Measurements from ENCODE around the gene LCK. TPM values are rescaled to one million over a fixed set of nuclear protein-coding genes. Genes with fewer than 3 reads are reported as not detected.
"Not testable (repeated sequence)": the region's sequence is repeated elsewhere in the genome, so short reads cannot be mapped to it uniquely, and the experiment has no call there.

LCK gene
- total RNA-seq, 1 experiment from 2014 or later, result not detected

DNA sequence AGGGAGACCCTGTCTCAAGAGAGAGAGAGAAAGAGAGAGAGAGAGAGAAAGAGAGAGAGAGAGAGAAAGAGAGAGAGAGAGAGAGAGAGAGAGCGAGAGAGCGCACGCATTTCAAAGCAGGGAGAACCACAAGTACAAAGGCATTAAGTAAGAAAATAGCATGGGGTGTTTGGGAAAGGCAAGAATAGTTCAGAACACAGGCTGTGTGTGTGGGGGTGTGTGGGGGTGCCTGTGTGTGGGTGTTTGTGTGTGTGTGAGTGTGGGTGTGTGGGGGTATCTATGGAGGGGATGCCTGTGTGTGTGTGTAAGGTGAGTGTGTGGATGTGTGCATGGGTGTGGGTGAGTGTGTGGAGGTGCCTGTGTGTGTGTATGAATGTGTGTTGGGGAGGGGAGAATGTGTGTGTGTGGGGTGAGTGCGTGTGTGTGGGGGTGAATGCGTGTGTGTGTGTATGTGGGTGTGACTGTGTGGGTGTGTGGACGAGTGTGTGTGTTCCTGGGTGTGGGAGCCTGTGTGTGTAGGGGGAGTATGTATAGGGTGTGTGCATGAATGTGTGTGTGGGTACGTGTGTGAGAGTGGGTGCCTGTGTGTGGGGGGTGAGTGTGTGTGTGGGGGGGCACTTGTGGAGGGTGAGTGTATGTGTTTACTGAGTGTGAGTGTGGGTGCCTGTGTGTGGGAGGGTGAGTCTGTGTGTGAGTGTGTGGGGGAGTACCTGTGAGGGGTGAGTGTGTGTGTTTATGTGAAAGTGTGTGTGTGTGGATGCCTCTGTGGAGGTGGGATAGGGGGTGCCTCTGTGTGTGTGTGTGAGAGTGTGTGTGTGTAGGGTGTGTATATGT is 21.7 kb downstream of the LCK start:
- no peak for DNase-seq (ENCODE audit: extremely low read depth, low read depth)

DNA sequence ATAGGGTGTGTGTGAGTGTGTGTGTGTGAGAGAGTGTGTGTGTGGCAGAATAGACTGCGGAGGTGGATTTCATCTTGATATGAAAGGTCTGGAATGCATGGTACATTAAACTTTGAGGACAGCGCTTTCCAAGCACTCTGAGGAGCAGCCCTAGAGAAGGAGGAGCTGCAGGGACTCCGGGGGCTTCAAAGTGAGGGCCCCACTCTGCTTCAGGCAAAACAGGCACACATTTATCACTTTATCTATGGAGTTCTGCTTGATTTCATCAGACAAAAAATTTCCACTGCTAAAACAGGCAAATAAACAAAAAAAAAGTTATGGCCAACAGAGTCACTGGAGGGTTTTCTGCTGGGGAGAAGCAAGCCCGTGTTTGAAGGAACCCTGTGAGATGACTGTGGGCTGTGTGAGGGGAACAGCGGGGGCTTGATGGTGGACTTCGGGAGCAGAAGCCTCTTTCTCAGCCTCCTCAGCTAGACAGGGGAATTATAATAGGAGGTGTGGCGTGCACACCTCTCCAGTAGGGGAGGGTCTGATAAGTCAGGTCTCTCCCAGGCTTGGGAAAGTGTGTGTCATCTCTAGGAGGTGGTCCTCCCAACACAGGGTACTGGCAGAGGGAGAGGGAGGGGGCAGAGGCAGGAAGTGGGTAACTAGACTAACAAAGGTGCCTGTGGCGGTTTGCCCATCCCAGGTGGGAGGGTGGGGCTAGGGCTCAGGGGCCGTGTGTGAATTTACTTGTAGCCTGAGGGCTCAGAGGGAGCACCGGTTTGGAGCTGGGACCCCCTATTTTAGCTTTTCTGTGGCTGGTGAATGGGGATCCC is 22.5 kb downstream of the LCK start:
- DNase-seq (ENCODE audit: extremely low read depth, low read depth), result no peak

DNA sequence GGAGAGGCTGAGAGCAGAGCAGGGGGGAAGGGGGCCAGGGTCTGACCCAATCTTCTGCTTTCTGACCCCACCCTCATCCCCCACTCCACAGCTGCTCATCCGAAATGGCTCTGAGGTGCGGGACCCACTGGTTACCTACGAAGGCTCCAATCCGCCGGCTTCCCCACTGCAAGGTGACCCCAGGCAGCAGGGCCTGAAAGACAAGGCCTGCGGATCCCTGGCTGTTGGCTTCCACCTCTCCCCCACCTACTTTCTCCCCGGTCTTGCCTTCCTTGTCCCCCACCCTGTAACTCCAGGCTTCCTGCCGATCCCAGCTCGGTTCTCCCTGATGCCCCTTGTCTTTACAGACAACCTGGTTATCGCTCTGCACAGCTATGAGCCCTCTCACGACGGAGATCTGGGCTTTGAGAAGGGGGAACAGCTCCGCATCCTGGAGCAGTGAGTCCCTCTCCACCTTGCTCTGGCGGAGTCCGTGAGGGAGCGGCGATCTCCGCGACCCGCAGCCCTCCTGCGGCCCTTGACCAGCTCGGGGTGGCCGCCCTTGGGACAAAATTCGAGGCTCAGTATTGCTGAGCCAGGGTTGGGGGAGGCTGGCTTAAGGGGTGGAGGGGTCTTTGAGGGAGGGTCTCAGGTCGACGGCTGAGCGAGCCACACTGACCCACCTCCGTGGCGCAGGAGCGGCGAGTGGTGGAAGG is 23.7 kb downstream of the LCK start:
- DNase-seq (ENCODE audit: extremely low read depth, low read depth), result no peak

- no peak for DNase-seq (ENCODE audit: extremely low read depth, low read depth)
These were observed 24.4 kb downstream of the LCK start for GRCh38 chr1:32275424-32275823.

DNA sequence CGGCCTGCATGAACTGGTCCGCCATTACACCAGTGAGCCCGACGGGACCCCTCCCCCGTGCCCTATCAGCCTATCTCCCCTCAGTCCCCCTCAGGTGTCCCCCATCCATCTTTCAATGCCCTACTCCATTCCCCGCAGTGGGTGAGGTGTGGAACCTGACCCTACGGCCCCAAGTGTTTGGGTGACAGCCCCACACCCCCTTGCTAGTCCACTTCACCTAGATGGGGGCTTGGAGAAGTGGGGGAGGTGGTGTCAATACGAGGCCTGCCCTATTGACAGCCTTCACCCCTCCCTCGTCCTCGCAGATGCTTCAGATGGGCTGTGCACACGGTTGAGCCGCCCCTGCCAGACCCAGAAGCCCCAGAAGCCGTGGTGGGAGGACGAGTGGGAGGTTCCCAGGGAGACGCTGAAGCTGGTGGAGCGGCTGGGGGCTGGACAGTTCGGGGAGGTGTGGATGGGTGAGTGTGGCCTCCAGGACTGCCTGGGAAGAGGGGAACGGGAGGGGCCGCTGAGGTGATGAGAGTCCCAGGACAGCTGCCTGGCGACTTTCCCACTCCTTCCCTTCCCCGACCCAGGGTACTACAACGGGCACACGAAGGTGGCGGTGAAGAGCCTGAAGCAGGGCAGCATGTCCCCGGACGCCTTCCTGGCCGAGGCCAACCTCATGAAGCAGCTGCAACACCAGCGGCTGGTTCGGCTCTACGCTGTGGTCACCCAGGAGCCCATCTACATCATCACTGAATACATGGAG is 25.1 kb downstream of the LCK start:
- DNase-seq (ENCODE audit: extremely low read depth, low read depth), result no peak

DNA sequence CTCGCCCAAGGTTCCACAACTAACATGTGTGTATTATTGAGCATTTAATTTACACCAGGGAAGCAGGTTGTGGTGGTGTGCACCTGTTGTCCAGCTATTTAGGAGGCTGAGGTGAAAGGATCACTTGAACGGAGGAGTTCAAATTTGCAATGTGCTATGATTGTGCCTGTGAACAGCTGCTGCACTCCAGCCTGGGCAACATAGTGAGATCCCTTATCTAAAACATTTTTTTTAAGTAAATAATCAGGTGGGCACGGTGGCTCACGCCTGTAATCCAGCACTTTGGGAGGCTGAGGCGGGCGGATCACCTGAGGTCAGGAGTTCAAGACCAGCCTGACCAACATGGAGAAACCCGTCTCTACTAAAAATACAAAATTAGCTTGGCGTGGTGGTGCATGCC is 33.7 kb downstream of the LCK start:
- DNase-seq (ENCODE audit: extremely low read depth, low read depth), result not testable (repeated sequence)

- no peak for DNase-seq (ENCODE audit: extremely low read depth, low read depth)
These were observed 34.6 kb downstream of the LCK start for GRCh38 chr1:32285658-32286057.

DNA sequence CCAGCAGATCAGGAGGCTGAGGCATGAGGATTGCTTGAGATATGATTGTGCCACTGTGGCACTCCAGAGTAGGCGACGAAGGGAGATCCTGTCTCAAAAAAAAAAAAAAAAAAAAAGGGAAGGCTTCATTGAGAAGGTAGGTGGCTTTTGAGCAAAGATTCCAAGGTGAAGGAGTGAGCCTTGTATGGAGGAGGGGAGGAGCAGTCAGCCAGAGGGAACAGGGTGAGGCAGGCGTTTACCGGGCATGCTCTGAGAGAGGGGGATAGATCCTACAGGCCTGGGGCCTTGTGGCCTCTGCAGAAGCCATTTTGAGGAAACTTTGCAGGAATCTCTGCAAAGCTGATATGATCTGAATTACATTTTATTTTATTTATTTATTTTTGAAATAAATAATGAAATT is 35.7 kb downstream of the LCK start:
- no peak for DNase-seq (ENCODE audit: extremely low read depth, low read depth)

DNA sequence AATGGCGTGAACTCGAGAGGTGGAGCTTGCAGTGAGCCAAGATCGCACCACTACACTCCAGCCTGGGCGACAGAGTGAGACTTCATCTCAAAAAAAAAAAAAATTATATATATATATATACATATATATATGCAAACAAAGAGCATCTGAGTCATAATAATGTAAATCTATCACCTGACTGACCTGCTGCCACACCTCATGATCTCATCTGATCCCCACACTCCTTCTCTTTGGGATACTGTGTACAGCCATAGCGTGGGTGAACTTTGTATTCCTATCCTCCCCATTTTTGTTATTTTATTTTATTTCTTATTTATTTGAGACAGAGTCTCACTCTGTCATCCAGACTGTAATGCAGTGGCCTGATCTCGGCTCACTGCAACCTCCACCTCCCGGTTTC is 38.2 kb downstream of the LCK start:
- DNase-seq (ENCODE audit: extremely low read depth, low read depth), result no peak

GRCh38 chr1:32291145-32291707 is 40.2 kb downstream of the LCK start:
- DNase-seq (ENCODE audit: extremely low read depth, low read depth), result no peak

DNA sequence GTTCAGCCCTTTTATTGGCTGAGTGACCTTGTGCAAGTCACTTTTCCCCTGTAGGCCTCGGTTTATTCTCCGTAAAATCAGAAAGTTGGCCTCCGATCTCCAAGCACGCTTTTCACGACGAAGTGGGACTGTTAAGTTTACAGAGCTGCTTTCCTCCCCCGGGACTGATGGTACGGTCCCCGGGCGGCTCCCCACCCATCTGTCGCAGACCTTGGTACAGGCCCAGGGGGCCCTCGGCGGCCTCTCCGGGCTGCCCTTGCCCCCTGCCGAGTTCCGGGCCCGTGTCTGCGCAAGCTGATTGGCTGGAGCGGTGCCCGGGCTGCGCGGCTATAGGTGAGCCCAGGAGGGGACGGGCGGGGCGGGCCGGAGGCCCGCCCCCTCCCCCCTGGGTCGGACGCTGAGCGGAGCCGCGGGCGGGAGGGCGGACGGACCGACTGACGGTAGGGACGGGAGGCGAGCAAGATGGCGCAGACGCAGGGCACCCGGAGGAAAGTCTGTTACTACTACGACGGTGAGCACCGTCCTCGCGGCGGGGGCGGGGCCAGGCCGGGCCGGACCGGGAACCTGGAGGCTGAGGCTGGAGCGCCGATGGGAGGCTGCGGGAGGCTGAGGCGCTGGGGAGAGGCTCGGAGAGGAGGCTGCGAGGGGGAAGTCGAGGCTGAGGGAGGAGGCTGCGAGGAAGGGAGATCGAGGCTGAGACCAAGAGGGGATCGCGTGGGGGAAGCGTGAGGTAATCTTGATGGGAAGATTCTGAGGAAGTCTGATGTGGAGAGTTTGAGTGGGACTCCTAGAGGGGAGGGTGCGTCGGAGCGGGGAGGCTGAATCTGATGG is 40.9 kb downstream of the LCK start, which contains the start of gene HDAC1:
Gene HDAC1 (plus strand): TSS at position 376 of the 831 bp plus-strand sequence. CDS start 87 bp downstream, at position 463.
- DNase-seq (ENCODE audit: extremely low read depth, low read depth), result peak; percentile 92

DNA sequence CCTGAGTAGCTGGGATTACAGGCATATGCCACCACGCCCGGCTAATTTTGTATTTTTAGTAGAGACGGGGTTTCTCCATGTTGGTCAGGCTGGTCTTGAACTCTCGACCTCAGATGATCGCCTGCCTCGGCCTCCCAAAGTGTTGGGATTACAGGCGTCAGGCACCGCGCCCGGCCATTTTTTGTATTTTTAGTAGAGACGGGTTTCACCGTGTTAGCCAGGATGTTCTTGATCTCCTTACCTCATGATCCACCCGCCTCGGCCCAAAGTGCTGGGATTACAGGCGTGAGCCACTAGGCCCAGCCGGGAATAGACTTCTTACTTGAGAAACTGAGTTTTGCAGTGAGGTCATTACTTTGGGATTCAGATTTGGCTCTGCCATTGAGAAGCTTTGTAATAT is 47.1 kb downstream of the LCK start:
- not testable (repeated sequence) for DNase-seq (ENCODE audit: extremely low read depth, low read depth)

DNA sequence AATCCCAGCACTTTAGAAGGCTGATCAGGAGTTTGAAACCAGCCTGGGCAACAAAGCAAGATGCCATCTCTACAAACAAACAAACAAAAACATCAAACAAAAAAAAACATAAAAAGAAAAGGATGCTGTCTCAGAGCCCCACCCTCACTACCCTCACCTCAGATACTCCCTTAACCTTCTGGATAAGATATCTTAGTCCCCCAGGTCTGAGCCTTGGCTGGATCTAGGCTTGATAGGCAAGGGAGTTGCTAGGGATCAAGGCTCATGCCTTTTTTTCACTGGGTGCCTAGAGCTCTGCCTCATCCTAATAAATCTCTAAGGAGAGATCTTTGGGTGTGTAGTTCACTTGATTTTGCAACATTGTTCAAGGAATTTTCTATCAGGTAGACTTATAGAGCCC is 48.3 kb downstream of the LCK start:
- no peak for DNase-seq (ENCODE audit: extremely low read depth, low read depth)

DNA sequence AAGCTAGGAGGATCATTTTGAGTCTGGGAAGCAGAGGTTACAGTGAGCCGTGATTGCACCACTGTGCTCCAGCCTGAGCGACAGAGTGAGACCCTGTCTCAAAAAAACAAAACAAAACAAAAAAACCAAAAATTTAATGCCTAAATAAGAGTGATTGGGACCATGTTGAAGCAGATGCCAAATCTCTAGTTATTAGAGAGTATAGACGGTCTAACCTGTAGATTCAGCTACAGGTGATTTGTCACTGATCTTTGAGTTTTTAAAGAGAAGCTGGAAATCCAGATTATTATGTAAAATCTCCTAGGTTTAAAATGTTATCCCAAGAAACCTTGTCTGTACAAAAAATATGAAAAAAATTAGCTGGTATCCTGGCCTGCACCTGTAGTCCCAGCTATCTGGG is 52.3 kb downstream of the LCK start:
- DNase-seq (ENCODE audit: extremely low read depth, low read depth), result no peak

DNA sequence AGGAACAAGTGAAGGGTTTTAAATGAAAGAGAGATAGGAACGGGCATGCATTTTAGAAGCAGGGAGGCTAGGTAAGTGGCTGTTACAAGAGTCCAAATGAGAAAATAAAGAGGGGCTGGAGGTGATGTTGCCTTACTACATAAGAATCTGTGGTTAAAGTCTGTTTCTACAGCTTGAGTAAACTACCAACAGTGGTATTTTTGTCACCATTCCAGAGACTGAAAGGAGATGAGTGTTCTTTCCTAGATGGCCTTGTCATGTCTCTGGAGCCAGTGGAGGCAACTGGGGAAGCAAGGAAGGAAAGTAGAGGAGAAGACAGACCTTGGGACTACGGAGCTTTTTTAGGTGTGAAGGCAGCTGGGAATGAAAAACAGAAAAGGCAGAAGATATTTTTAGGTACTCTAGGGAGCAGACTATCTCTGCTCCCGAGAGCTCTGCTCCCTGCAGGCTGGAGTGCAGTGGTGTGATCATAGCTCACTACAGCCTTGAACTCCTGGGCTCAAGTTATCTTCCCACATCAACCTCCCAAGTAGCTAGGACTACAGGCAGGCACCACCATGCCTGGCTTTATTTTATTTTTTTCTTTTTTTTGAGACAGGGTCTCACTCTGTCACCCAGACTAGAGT is 53.0 kb downstream of the LCK start:
- DNase-seq (ENCODE audit: extremely low read depth, low read depth), result no peak

DNA sequence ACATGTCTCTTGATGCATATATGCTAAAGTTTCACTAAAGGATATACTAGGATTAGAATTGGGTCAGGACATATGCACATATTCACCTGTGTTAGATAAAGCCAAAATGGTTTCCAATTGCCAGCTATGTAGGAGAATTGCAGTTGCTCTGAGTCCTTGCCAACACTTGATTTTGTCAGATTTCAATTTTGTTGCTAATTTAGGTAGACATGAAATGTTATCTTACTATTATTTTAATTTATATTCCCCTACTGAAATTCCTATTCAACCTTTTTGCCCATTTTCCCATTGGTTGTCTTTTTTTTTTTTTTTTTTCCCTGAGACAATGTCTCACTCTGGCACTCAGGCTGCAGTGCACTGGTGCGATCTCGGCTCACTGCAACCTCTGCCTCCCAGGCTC is 54.2 kb downstream of the LCK start:
- no peak for DNase-seq (ENCODE audit: extremely low read depth, low read depth)

DNA sequence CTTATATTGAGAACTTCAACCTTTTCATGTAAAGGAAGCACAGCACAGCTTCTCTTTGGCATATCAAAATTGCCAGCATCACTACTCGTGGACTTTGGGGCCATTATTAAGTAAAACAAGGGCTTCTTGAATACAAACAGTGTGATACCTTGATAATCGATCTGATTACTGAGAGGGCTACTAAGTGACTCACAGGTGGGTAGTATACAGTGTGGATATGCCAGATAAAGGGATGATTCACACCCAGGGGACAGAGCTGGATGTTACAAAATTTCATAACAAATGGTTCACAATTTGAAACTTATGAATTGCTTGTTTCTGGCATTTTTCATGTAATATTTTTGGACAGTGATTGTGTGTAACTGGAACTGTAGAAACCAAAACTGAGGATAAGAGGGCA is 56.3 kb downstream of the LCK start:
- DNase-seq (ENCODE audit: extremely low read depth, low read depth), result no peak

DNA sequence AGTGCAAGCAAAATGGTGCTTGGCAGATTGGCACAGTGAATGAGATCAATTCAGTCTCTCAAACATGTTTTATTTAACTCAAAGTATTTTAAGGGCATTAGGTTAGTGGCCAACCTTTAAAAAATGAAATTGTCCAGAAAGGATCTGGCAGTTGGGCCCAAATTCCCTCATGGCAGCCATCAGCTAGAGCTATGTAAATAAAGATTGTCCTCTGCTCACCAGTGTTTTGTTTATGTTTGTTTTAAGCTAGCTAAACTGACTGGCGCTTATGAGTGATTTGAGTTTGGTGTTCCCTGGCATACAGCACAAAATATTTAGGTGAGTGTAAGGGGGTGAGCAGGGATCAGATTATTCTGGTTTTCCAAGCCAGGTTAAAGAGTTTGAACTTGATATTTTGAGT is 58.9 kb downstream of the LCK start:
- DNase-seq (ENCODE audit: extremely low read depth, low read depth), result no peak
